ENCODE results near the gene TECR. TPM values are rescaled to one million over a fixed set of nuclear protein-coding genes. Genes with fewer than 3 reads are reported as not detected.
"Not testable (repeated sequence)": the region's sequence is repeated elsewhere in the genome, so short reads cannot be mapped to it uniquely, and the experiment has no call there.

Gene TECR
- total RNA-seq, 1 donor: 28.9 TPM

DNA sequence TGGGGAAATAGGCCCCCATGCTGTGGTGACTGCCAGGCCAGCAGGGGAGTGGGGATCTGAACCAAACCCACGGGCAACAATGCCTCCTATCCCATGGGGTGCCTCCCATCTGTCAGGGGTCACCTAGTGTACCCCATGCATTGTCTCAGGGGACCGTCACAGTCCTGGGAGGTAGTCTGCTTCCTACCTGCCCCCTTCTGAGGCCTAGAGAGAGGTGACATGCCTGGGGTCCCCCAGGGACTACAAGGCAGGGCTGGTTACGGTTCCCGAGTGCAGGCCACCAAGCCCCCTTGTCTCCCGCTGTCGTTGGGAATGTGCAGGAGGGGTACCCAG, 31.3 kb downstream of the TECR start:
- no peaks in the 10 kb centered on the region for H3K9me3 ChIP-seq (ENCODE audit: low read depth, low read length)
- peaks cover 19% of the 10 kb centered on the region for H3K4me1 ChIP-seq (ENCODE audit: insufficient read depth, low read length)
- H3K4me3 ChIP-seq (ENCODE audit: low read length): no peak overlapping the region
- H3K27me3 ChIP-seq (ENCODE audit: insufficient read depth, low read length): no peaks in the 10 kb centered on the region

DNA sequence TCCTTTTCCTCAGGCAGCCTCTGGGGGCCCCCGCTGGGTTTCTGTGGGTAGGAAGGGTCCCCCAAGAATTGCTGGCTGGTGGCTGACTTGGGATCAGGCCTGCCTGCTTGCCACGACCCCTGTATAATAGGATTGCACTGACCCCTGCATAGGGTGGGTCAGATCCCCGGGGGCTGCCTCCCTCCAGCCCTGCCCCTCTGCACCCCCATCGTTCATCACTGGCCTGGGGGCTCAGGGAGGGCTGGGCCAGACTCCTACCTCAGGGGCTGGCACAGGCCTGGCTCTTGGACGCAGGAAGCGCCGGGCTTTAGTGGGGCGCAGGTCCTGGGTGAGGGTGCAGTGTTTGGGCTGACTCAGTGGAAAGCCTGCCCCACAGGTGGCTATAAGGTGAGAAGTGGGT, 31.9 kb downstream of the TECR start:
- no peaks in the 10 kb centered on the region for H3K9me3 ChIP-seq (ENCODE audit: low read depth, low read length)
- H3K4me1 ChIP-seq (ENCODE audit: insufficient read depth, low read length): peaks cover 14% of the 10 kb centered on the region
- H3K4me3 ChIP-seq (ENCODE audit: low read length): no peak overlapping the region
- H3K27me3 ChIP-seq (ENCODE audit: insufficient read depth, low read length): no peaks in the 10 kb centered on the region

DNA sequence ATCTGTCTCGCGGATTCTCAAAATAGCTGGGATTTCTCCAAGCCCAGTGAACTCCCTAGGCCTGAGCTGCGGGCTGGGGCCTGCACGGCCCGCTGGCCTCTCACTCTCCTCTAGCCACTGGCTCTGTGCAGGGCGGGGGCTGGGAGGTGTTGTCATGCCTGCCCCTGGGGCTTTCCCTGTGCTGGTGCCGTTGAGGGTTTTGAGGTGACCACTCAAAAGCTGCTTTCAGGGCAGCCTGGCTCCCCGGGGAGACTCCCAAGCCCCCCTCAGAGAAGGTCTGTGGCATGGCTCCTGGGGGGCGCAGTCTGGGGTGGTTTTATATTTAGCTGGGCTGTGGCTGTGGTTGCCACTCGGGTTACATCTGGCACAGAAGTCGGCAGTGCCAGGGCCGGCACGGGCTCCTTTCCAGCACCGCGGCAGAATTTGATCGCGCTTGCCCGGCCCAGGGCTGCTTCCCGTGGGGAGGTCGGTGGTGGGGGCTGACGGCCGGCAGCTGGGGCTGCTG, 32.5 kb downstream of the TECR start:
- H3K27me3 ChIP-seq (ENCODE audit: insufficient read depth, low read length): no peaks in the 10 kb centered on the region
- H3K4me3 ChIP-seq (ENCODE audit: low read length): no peak overlapping the region
- peaks cover 9% of the 10 kb centered on the region for H3K4me1 ChIP-seq (ENCODE audit: insufficient read depth, low read length)
- no peaks in the 10 kb centered on the region for H3K9me3 ChIP-seq (ENCODE audit: low read depth, low read length)

DNA sequence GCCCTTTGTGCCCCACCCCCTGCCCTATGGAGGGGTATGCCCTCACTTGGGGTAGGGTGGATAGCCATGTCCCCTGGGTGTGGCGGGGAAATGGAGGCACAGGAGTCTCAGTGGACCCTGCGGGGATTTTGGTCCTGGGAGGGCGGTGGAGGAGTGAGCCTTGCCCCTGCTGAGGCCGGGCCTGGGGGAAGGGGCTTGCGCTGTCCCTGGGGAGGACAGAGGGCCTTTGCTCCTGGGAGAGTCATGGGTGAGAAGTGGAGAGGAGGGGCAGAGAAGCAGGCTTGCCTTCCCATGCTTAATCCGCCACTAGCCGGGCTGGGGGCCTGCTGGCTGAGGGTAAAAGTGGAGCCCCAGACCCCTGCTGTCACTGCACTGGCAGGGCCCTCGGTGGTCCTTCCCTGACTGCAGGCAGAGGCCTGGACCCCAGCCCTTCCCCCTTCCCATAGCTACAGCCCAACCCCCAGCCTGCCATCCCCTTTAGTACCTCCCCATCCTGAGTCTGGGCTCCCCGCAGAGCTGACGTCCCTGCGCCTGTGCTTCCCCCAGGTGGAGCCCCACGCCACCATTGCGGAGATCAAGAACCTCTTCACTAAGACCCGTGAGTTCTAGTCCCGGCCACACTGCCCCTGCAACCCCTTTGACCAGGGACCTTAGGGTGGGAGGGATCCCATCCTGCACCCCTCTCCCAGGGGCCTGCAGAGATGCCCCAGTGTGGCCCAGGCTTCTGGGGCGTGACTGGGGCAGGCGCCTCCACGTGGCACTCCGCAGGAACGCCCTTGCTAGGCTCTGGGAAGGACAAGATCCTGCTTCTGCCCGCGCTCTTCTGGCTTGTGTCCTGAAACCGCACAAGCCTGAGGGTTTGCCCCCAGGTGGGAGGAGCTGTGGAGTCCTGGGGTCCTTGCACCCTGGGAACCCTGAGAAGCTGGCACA, 33.5 kb downstream of the TECR start:
- Histone ChIP-seq H3K27me3 (ENCODE audit: insufficient read depth, low read length) (no peaks in the 10 kb centered on the region), H3K9me3 (ENCODE audit: low read depth, low read length) (no peaks in the 10 kb centered on the region), H3K4me1 (ENCODE audit: insufficient read depth, low read length) (peaks cover 13% of the 10 kb centered on the region), H3K4me3 (ENCODE audit: low read length) (no peak overlapping the region)

DNA sequence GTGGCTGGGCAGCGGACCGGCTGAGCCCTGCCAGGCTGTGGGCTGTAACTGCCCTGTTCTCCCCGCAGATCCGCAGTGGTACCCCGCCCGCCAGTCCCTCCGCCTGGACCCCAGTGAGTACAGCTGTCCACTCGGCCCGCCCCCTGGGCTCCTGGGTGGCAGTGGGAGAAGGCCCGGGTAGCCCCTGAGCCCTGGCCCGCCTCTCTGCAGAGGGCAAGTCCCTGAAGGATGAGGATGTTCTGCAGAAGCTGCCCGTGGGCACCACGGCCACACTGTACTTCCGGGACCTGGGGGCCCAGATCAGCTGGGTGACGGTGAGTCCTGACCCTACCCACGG, 34.2 kb downstream of the TECR start:
- H3K9me3 ChIP-seq (ENCODE audit: low read depth, low read length): no peaks in the 10 kb centered on the region
- H3K4me1 ChIP-seq (ENCODE audit: insufficient read depth, low read length): peaks cover 10% of the 10 kb centered on the region
- H3K4me3 ChIP-seq (ENCODE audit: low read length): no peak overlapping the region
- no peaks in the 10 kb centered on the region for H3K27me3 ChIP-seq (ENCODE audit: insufficient read depth, low read length)

DNA sequence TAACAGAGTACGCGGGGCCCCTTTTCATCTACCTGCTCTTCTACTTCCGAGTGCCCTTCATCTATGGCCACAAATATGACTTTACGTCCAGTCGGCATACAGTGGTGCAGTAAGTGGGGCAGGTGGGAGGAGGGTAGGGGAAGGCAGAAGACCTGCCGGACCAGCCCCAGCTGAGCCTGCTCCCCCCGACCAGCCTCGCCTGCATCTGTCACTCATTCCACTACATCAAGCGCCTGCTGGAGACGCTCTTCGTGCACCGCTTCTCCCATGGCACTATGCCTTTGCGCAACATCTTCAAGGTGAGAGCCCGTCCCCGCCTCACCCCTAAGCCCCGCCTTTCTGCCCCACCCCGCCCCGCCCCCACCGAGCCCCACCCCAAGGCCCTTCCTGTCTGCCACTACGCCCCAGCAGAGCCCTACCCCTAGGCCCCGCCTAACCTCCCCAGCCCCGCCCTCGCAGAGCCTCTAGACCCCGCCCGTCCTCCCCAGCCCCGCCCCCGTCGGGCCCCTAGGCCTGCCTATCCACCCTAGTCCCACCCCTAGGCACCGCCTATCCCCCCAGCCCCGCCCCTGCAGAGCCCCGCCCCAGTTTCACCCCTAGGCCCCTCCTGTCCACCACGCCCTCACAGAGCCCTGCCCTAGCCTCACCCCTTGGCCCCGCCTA, 34.7 kb downstream of the TECR start:
- Histone ChIP-seq H3K4me1 (ENCODE audit: insufficient read depth, low read length) (peaks cover 10% of the 10 kb centered on the region), H3K9me3 (ENCODE audit: low read depth, low read length) (no peaks in the 10 kb centered on the region), H3K27me3 (ENCODE audit: insufficient read depth, low read length) (no peaks in the 10 kb centered on the region), H3K4me3 (ENCODE audit: low read length) (no peak overlapping the region)

DNA sequence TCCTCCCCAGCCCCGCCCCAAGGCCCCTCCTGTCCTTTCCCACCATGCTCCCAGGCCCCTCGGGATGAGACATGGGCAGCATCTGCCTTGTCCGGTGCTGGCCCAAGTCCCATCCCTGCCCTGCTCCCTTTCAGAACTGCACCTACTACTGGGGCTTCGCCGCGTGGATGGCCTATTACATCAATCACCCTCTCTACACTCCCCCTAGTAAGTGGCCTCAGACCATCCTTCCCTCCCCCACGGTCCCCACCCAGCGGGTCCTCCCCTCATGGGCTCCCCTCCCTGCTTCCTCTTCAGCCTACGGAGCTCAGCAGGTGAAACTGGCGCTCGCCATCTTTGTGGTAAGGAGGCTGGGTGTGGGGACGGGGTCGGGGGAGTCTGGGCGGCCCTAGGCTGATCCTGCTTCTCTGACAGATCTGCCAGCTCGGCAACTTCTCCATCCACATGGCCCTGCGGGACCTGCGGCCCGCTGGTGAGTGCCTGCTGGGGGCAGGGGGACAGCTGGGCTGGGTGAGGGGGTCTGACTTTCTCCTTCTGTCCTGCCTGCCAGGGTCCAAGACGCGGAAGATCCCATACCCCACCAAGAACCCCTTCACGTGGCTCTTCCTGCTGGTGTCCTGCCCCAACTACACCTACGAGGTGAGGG, 35.4 kb downstream of the TECR start:
- H3K4me1 ChIP-seq (ENCODE audit: insufficient read depth, low read length); H3K4me3 ChIP-seq (ENCODE audit: low read length); H3K27me3 ChIP-seq (ENCODE audit: insufficient read depth, low read length); H3K9me3 ChIP-seq (ENCODE audit: low read depth, low read length): not testable (repeated sequence)

DNA sequence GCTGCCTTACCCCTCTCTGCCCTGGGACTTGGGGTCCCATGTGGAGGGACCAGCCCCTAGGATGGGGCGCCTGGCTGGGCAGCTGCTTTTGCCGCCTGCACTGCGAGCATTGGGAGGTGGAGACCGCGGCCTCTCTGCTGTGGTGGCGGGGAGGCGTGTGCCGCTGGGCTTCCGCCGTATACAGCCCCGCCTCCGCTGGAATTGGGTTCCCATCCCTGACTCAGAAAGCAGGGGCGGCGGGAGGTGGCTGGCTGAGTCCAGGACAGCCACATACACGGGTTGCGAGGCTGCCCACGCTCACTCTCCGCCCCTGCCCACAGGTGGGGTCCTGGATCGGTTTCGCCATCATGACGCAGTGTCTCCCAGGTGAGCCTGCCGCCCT, 35.9 kb downstream of the TECR start:
- Histone ChIP-seq H3K9me3 (ENCODE audit: low read depth, low read length) (no peaks in the 10 kb centered on the region), H3K4me1 (ENCODE audit: insufficient read depth, low read length) (peaks cover 10% of the 10 kb centered on the region), H3K27me3 (ENCODE audit: insufficient read depth, low read length) (no peaks in the 10 kb centered on the region), H3K4me3 (ENCODE audit: low read length) (no peak overlapping the region)

DNA sequence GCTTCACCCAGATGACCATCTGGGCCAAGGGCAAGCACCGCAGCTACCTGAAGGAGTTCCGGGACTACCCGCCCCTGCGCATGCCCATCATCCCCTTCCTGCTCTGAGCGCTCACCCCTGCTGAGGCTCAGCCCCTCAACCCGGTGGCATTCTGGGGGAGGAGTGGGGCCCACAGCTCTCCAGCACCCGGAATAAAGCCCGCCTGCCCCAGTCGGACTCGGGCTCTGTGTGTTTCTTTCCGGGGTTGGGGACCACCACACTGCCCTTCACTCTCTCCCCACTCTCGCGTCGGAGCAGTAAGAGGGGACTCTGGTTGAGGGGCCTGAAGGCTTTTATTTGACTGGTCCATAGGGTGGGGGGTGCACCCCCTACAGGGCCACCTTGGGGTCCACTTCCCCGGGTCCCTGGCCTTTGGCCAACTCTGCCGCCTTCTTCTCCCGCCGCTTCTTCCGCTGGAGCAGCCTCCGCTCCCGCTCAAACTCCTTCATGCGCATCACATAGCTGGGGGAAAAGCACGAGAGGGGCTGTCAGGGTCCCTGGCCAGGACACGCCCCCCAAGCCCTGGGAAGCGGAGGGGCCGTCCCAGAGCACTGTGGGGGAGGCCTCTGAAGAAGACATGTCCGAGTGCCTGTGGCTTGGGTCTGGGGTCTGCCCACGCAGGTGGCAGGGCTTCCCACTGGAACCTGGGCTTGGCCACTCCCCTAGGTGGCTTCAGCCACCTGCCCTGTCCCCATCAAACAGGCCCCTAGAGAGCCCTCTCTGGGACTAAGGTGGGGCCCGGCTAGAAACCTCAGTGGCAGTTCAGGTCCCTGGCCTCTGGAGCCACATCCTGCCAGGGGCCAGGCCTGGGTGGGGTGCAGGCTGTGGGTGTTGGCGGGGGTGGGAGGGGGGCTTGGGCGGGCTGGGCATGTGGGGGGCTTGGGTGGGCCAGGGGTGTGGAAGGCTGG, 36.6 kb downstream of the TECR start:
- H3K4me3 ChIP-seq (ENCODE audit: low read length): no peak overlapping the region
- peaks cover 18% of the 10 kb centered on the region for H3K4me1 ChIP-seq (ENCODE audit: insufficient read depth, low read length)
- no peaks in the 10 kb centered on the region for H3K27me3 ChIP-seq (ENCODE audit: insufficient read depth, low read length)
- H3K9me3 ChIP-seq (ENCODE audit: low read depth, low read length): no peaks in the 10 kb centered on the region

DNA sequence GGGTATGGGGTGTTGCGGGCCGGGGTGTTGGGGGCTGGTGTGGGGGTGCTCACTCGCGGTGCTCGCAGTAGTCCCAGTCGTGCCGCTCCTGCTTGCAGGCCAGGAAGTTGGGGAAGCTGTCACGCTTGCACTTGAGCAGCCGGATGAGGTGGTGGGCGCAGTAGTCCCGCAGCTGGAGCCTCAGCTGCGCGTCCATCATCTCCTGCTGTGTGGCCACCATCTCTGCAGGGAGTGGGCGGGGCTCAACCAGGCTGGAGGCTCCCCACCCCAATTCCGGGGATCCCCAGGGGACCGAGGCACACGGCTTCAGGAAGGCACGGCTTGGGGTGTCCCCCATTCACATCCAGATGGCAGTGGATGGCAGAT, 37.3 kb downstream of the TECR start:
- H3K9me3 ChIP-seq (ENCODE audit: low read depth, low read length): no peaks in the 10 kb centered on the region
- H3K4me1 ChIP-seq (ENCODE audit: insufficient read depth, low read length): peaks cover 24% of the 10 kb centered on the region
- H3K27me3 ChIP-seq (ENCODE audit: insufficient read depth, low read length): no peaks in the 10 kb centered on the region
- no peak overlapping the region for H3K4me3 ChIP-seq (ENCODE audit: low read length)

DNA sequence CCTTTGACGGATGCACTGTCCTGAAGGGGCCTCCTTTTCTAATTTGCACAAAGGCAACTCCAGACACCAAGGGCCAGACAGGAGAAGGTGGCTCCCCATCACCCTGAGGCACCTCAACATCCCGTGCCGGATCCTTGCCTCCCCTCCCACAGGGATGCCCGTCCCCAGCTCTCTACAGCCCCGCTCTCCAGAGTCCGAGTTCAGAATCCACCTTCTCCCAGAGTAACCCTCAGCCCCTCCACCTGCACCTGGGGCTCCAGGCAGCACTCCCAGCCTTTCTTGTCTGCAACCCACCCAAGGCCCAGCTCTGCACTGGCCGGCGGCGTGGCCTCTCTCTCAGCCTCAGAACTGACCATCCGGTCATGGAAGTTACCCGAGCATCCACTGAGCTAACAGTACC, 37.7 kb downstream of the TECR start:
- peaks cover 26% of the 10 kb centered on the region for H3K4me1 ChIP-seq (ENCODE audit: insufficient read depth, low read length)
- no peak overlapping the region for H3K4me3 ChIP-seq (ENCODE audit: low read length)
- H3K9me3 ChIP-seq (ENCODE audit: low read depth, low read length): no peaks in the 10 kb centered on the region

DNA sequence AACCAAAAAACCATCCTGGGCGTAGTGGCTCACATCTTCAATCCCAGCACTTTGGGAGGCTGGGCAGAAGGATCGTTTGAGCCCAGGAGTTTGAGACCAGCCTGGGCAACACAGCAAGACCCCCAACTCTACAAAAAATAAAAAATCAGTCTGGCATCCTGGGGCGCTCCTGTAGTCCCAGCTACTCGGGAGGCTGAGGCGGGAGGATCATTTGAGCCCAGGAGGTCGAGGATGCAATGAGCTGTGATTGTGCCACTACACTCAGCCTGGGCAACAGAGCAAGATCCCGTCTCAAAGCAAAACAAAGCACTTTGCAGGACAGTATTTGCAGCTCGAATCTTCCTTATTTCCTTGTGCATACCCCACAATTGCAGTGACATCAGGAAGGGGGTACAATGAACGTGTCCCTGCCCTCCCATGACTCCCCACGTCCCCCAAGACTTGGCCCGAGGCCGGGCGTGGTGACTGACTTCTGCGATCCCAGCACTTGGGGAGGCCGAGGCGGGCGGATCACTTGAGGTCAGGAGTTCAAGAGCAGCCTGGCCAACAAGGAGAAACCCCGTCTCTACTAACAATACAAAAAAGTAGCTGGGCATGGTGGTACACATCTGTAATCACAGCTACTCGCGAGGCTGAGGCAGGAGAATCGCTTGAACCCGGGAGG, 41.6 kb downstream of the TECR start:
- H3K4me3 ChIP-seq (ENCODE audit: low read length): peak overlapping the region; percentile 88
- no peaks in the 10 kb centered on the region for H3K27me3 ChIP-seq (ENCODE audit: insufficient read depth, low read length)
- H3K9me3 ChIP-seq (ENCODE audit: low read depth, low read length): no peaks in the 10 kb centered on the region
- H3K4me1 ChIP-seq (ENCODE audit: insufficient read depth, low read length): peaks cover 39% of the 10 kb centered on the region

More for the DNA sequence above, 37.7 kb downstream of the TECR start:
- no peaks in the 10 kb centered on the region for H3K27me3 ChIP-seq (ENCODE audit: insufficient read depth, low read length)

DNA sequence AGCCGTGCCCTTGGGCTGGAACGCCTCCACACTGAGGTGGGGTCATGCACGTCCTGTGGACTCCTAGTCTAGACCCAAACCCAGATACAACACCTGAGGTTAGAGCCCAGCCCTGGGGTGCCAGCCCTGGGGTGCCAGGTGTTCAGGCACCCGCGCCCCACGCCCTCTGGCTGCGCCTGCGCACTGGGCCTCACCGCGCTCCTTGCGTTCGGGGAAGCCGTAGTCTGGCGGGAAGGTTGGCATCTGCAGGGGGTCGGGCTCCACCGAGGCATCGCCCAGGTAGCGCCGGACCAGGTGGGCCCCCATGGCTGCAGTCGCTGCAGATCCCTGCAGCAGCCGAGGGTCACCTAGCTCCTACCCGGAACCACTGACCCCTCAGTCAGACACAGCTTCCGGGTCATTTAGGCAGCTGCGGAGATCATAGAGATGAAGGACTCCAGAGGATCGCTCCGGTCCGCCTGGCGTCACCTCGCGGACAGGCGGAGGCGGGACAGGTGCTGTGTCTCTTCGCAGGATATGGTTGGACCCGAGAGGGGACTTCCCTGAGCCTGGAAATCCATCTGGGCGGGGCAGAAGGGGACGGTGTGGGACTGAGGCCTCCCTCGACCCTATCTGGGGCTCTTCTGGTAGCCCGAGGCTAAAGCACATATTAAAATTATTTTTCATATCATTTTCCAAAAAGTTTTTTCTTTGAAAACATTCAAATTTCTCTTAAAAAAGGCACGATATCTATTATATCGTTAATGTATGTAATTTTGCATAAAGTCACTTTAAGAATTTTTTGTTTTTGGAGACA, 42.5 kb downstream of the TECR start, which contains the start of gene NDUFB7:
Gene NDUFB7 (minus strand): TSS at position 372 of the 796 bp plus-strand sequence. CDS start 66 bp downstream, at position 306.
- Histone ChIP-seq H3K4me3 (ENCODE audit: low read length) (peak within 1 kb of the TSS; percentile 88), H3K4me1 (ENCODE audit: insufficient read depth, low read length) (peaks cover 37% of the 10 kb centered on the region), H3K9me3 (ENCODE audit: low read depth, low read length) (no peaks in the 10 kb centered on the region), H3K27me3 (ENCODE audit: insufficient read depth, low read length) (no peaks in the 10 kb centered on the region)
